HepG2 (cell line): Measurements from ENCODE around the gene ZNF714. TPM values are rescaled to one million over a fixed set of nuclear protein-coding genes. Genes with fewer than 3 reads are reported as not detected.
A peak's percentile ranks its signal among the peaks of the same experiment; 100 is the strongest.

Experiments used
- ARNT2 ChIP-seq: sonication (generic); formaldehyde crosslinking; IDR thresholded peaks from 2 replicates; pipeline ENCODE4 v1.8.0; 2022; ENCODE audit warnings: mild to moderate bottlenecking, low read depth, missing genetic modification reagents, moderate library complexity
- FOXC1 ChIP-seq: sonication (generic); formaldehyde crosslinking; IDR thresholded peaks from 2 replicates; pipeline ENCODE4 v1.8.0; 2022; ENCODE audit warnings: mild to moderate bottlenecking, missing genetic modification reagents, borderline replicate concordance
- IKZF4 ChIP-seq: sonication (generic); formaldehyde crosslinking; IDR thresholded peaks from 2 replicates; pipeline ENCODE4 v1.5.1; 2020; ENCODE audit warnings: borderline replicate concordance, mild to moderate bottlenecking, low read depth, missing genetic modification reagents; ENCODE audit errors: not compliant biosample characterization
- JUN ChIP-seq: sonication (generic); formaldehyde crosslinking; IDR thresholded peaks from 2 replicates; pipeline ENCODE4 v1.4.0; 2020; ENCODE audit warnings: mild to moderate bottlenecking, missing genetic modification reagents
- MAF1 ChIP-seq: sonication (generic); formaldehyde crosslinking; IDR thresholded peaks from 2 replicates; pipeline ENCODE4 v1.5.0; 2020; ENCODE audit warnings: missing genetic modification reagents, borderline replicate concordance
- NFATC3 ChIP-seq: sonication (generic); formaldehyde crosslinking; IDR thresholded peaks from 2 replicates; pipeline ENCODE4 v1.5.1; 2020; ENCODE audit warnings: mild to moderate bottlenecking, missing genetic modification reagents
- NFYC ChIP-seq: IDR thresholded peaks from 2 replicates; pipeline ENCODE4 v1.6.1; 2016; ENCODE audit warnings: missing genetic modification reagents, missing compliant biosample characterization
- SUZ12 ChIP-seq: fragments of 150-350 bp; IDR thresholded peaks from 2 replicates; pipeline ENCODE4 v1.6.1; 2014; ENCODE audit warnings: low read depth, low read length
- TCF7 ChIP-seq: sonication (generic); IDR thresholded peaks from 2 replicates; pipeline ENCODE4 v1.6.1; 2016; ENCODE audit warnings: antibody characterized with exemption, low read depth
- TFDP1 ChIP-seq: IDR thresholded peaks from 2 replicates; pipeline ENCODE4 v1.6.1; 2016; ENCODE audit warnings: missing compliant biosample characterization, missing genetic modification reagents, borderline replicate concordance
- THRA ChIP-seq: sonication (generic); formaldehyde crosslinking; IDR thresholded peaks from 2 replicates; pipeline ENCODE4 v1.4.0; 2020; ENCODE audit warnings: missing genetic modification reagents, borderline replicate concordance
- TRIM22 ChIP-seq: fragments of 450-650 bp; IDR thresholded peaks from 2 replicates; pipeline ENCODE4 v1.6.1; 2017
- USF2 ChIP-seq, 2 experiments: sonication (generic) in 1 of 2; formaldehyde crosslinking in 1 of 2; IDR thresholded peaks; 2 replicates each; pipeline versions ENCODE4 v1.5.1 to v1.6.1; 2011 to 2020; ENCODE audit warnings: borderline replicate concordance in 1 of 2, low read depth in 1 of 2, low read length in 1 of 2, mild to moderate bottlenecking in 1 of 2, missing genetic modification reagents in 1 of 2, moderate library complexity in 1 of 2
- YEATS2 ChIP-seq: sonication (generic); formaldehyde crosslinking; IDR thresholded peaks from 2 replicates; pipeline ENCODE4 v1.4.0; 2020; ENCODE audit warnings: missing genetic modification reagents, borderline replicate concordance
- ZBTB10 ChIP-seq: sonication (generic); formaldehyde crosslinking; IDR thresholded peaks from 2 replicates; pipeline ENCODE4 v1.4.0; 2020; ENCODE audit warnings: missing genetic modification reagents, borderline replicate concordance
- ZBTB3 ChIP-seq: sonication (generic); formaldehyde crosslinking; IDR thresholded peaks from 2 replicates; pipeline ENCODE4 v1.4.0; 2020; ENCODE audit warnings: low read depth, mild to moderate bottlenecking, moderate library complexity, missing genetic modification reagents, borderline replicate concordance
- ZNF333 ChIP-seq: sonication (generic); formaldehyde crosslinking; IDR thresholded peaks from 2 replicates; pipeline ENCODE4 v1.4.0; 2020; ENCODE audit warnings: mild to moderate bottlenecking, missing genetic modification reagents, borderline replicate concordance
- ZNF484 ChIP-seq: sonication (generic); formaldehyde crosslinking; IDR thresholded peaks from 2 replicates; pipeline ENCODE4 v1.5.1; 2020; ENCODE audit warnings: mild to moderate bottlenecking, low read depth, missing genetic modification reagents, borderline replicate concordance
- ZNF652 ChIP-seq: IDR thresholded peaks from 2 replicates; pipeline ENCODE4 v1.6.1; 2016; ENCODE audit warnings: low read depth, borderline replicate concordance
- ZNF816 ChIP-seq: sonication (generic); formaldehyde crosslinking; IDR thresholded peaks from 2 replicates; pipeline ENCODE4 v1.8.0; 2022; ENCODE audit warnings: missing genetic modification reagents, mild to moderate bottlenecking, borderline replicate concordance
- polyA plus RNA-seq, 8 experiments: library from polyadenylated mRNA; depleted of rRNA in 3 of 8; stranded (reverse) in 7 of 8; unstranded in 1 of 8; fragments of >200 nt; fragmentation: Illumina TruSeq in 4 of 8; extraction: Trizol in 4 of 8; gene quantifications; 2 replicates each; pipeline versions ENCODE4 v1.2.1 to v1.2.3, GENCODE V29; 2011 to 2016; ENCODE audit warnings: low read depth in 4 of 8, missing spikeins in 1 of 8, mixed read lengths in 1 of 8; ENCODE audit not compliant: insufficient read depth in 1 of 8
- total RNA-seq, 5 experiments: library from RNA; depleted of rRNA; stranded (reverse); fragments of >200 nt; fragmentation: Illumina TruSeq; extraction: Trizol; gene quantifications; 2 replicates each; pipeline ENCODE4 v1.2.3, GENCODE V29; 2016; ENCODE audit warnings: low read depth in 1 of 5

Gene ZNF714
- total and polyA plus RNA-seq, 2 of the 13 experiments (the other 11 are each of a cell fraction or from before 2014, with no cell fraction given): 6.7 to 27.8 TPM

- no peak for TF ChIP-seq TCF7
- TF ChIP-seq ZNF816 (CRISPR knock-in tag): no peak
- TF ChIP-seq ZNF333: no peak
- TF ChIP-seq IKZF4 (CRISPR knock-in tag): peak; percentile 44
- peak; percentile 94 for TF ChIP-seq NFYC
- no peak for TF ChIP-seq JUN (CRISPR knock-in tag)
- TF ChIP-seq ZNF652 (CRISPR knock-in tag): no peak
- TF ChIP-seq USF2 (IDR thresholded peaks at IDR 0.05; ENCODE audit: low read depth, low read length): no peak
- no peak for TF ChIP-seq USF2 (CRISPR knock-in tag; IDR thresholded peaks at IDR 0.05; ENCODE audit: borderline replicate concordance)
- TF ChIP-seq ARNT2: no peak
- TF ChIP-seq FOXC1 (CRISPR knock-in tag): no peak
- TF ChIP-seq ZBTB10 (CRISPR knock-in tag): no peak; the same call in 1 of the 2 replicates
- TF ChIP-seq SUZ12: no peak
- TF ChIP-seq TRIM22: no peak
- TF ChIP-seq ZNF484 (CRISPR knock-in tag): no peak
- no peak for TF ChIP-seq THRA (CRISPR knock-in tag)
- TF ChIP-seq NFATC3 (CRISPR knock-in tag): no peak
- TF ChIP-seq ZBTB3 (CRISPR knock-in tag): no peak
- TF ChIP-seq MAF1 (CRISPR knock-in tag): no peak
- peak; percentile 64; the same call in 1 of the 2 replicates for TF ChIP-seq YEATS2 (CRISPR knock-in tag)
- TF ChIP-seq TFDP1 (CRISPR knock-in tag): peak; percentile 57; the same call in 1 of the 2 replicates
Observed at GRCh38 chr19:21141787-21142464, 59.9 kb downstream of the ZNF714 start, which contains the start of gene ZNF431 (continued).
